ENCODE measurements around the gene CFAP61. TPM values are rescaled to one million over a fixed set of nuclear protein-coding genes. Genes with fewer than 3 reads are reported as not detected.
"Not testable (repeated sequence)": the region's sequence is repeated elsewhere in the genome, so short reads cannot be mapped to it uniquely, and the experiment has no call there.

CFAP61 gene
- total RNA-seq, result not detected in 2 replicates

DNA sequence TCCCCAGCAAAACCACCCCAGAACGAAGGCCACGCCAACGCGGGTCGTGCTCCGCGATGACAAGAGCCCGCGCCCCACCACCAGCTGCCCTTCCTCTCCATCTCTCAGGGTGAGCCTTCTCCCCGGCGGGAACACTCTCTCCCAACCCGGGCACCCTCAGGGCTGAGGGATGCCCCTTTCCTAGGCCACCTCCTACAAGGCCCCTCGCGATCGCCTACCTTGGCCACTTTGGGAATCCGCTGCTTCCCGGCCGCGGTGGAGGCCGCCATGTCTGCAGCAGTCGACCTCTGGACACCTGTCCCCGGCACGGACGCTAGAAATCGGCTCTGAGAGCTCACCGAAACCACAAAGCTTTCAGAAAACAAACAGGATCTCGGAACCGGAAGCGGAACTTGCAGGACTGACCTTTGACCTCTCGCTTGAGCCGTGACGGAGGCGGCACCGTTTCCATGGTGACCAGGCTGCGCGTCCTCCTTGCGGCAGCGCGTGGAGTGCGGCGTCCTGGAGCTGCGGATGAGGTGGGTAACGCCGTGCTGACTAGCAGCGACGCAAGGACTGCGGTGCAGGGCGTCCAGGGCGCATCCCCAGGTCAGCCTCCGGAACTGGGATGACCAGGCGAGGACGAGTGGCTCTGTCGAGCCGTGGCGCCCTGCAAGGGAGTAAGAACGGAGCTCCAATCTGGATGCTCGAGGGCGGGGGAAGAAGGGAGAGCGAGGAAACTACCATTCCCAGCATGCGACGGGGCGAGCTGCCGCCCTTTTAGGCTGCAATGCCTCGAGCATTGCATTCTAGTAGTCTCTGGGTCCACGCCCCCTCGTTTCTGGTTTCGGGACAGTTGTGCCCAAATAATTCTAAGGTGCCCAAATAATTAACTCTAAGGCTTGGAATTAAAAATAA is at the start of gene CFAP61, which contains the start of gene CRNKL1:
Gene CFAP61 (plus strand): TSS at position 459 of the 897 bp plus-strand sequence. CDS start 4,122 bp downstream, outside the sequence.
Gene CRNKL1 (minus strand): TSS at position 393 of the 897 bp plus-strand sequence. CDS start 124 bp downstream, at position 269.
- H2AFZ ChIP-seq (ENCODE audit: low read length), result peak within 1 kb of the TSS; percentile 99
- DNase-seq (ENCODE audit: insufficient read length, low spot score, missing footprints), result peak; percentile 94
- no peaks in the 10 kb centered on the region for H3K9me3 ChIP-seq (ENCODE audit: low read depth, low read length)
- H3K27ac ChIP-seq (ENCODE audit: low read depth, low read length), result peak within 1 kb of the TSS; percentile 86
- H3K27me3 ChIP-seq (ENCODE audit: insufficient read depth, low read length), result peaks cover 3% of the 10 kb centered on the region
- peaks cover 7% of the 10 kb centered on the region for H3K4me1 ChIP-seq (ENCODE audit: insufficient read depth, low read length)
- H3K36me3 ChIP-seq (ENCODE audit: insufficient read depth, low read length), result peaks cover 29% of the 10 kb centered on the region
- TF ChIP-seq CTCF (IDR thresholded peaks at IDR 0.05; ENCODE audit: extremely low read depth, low read depth, low read length), result no peak
- peak within 1 kb of the TSS; percentile 100 for H3K4me3 ChIP-seq (ENCODE audit: insufficient read depth, low read length)
- H4K20me1 ChIP-seq (ENCODE audit: insufficient read depth, low read length), result peaks cover 6% of the 10 kb centered on the region
- H3K79me2 ChIP-seq (ENCODE audit: insufficient read depth, low read length), result peaks cover 23% of the 10 kb centered on the region
- peak within 1 kb of the TSS; percentile 92 for H3K4me2 ChIP-seq (ENCODE audit: insufficient read depth, low read length)

DNA sequence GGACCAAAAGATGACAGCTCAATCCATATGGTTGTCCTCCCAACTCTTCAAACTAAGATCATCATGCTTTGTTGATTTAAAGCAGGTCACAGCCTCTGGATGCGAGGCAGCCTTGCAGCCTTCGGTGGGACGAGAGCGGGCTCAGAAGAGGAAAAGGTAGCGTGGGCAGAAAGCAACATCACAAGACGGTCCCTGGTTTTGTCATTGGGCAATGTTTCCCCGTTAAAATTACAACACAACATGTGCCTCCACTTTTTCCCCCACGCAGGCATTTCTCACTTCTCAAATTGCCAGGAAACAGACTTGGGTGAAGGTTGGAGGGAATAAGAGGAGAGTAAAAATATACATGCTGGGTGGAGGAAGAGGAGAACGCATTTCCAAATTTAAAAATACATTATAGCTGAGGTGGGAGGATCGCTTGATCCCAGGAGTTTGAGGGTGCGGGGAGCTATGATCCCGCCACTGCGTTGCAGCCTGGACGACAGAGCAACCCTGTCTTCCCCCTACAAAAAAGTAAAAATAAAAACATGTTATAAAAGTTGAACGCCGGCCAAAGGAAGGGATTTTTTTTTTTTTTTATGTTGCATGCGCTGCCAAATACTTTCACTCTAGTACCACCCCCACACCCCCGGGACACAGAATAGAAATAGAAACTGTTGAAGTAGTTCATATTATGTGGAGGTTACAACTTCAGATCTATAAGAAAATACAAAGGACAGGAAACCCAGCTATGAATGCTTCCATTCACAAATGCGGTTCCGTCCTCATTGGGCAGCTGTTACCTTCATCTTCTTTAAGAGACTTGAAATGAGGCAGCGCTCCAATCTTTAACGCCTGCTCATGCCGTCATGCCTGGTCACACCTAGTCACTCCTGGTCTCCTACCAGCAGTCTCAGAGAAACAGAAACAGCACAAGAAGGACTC is 49.0 kb upstream of the CFAP61 start:
- Histone ChIP-seq H4K20me1 (ENCODE audit: insufficient read depth, low read length) (peaks cover 18% of the 10 kb centered on the region), H3K27ac (ENCODE audit: low read depth, low read length) (peak overlapping the region; percentile 36), H2AFZ (ENCODE audit: low read length) (peak overlapping the region; percentile 2), H3K36me3 (ENCODE audit: insufficient read depth, low read length) (peaks cover 39% of the 10 kb centered on the region), H3K27me3 (ENCODE audit: insufficient read depth, low read length) (no peaks in the 10 kb centered on the region), H3K79me2 (ENCODE audit: insufficient read depth, low read length) (peaks cover 24% of the 10 kb centered on the region), H3K4me1 (ENCODE audit: insufficient read depth, low read length) (peaks cover 28% of the 10 kb centered on the region), H3K4me3 (ENCODE audit: insufficient read depth, low read length) (peak overlapping the region; percentile 60), H3K4me2 (ENCODE audit: insufficient read depth, low read length) (peak overlapping the region; percentile 63), H3K9me3 (ENCODE audit: low read depth, low read length) (no peaks in the 10 kb centered on the region)
- no peak for DNase-seq (ENCODE audit: insufficient read length, low spot score, missing footprints)
- TF ChIP-seq CTCF (IDR thresholded peaks at IDR 0.05; ENCODE audit: extremely low read depth, low read depth, low read length), result no peak

DNA sequence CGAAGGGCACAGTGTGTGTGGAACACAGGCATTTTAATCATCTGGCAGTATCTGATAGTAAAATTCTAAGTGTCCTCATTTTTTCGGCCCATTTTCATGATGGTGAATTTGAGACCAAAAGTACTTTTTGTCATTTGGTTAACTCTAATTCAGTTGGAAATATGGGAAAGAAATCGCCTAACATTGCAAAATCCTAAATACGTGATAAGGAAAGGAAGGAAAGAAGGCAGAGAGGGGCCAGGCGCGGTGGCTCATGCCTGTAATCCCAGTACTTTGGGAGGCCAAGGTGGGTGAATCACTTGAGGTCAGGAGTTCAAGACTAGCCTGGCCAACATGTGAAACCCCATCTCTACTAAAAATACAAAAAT is 48.4 kb upstream of the CFAP61 start:
- H3K27ac ChIP-seq (ENCODE audit: low read depth, low read length), result peak overlapping the region; percentile 36
- peaks cover 17% of the 10 kb centered on the region for H3K79me2 ChIP-seq (ENCODE audit: insufficient read depth, low read length)
- not testable (repeated sequence) for DNase-seq (ENCODE audit: insufficient read length, low spot score, missing footprints); H3K9me3 ChIP-seq (ENCODE audit: low read depth, low read length); H3K27me3 ChIP-seq (ENCODE audit: insufficient read depth, low read length)
- H2AFZ ChIP-seq (ENCODE audit: low read length), result peak overlapping the region; percentile 2
- peaks cover 18% of the 10 kb centered on the region for H4K20me1 ChIP-seq (ENCODE audit: insufficient read depth, low read length)
- peak overlapping the region; percentile 63 for H3K4me2 ChIP-seq (ENCODE audit: insufficient read depth, low read length)
- peak overlapping the region; percentile 60 for H3K4me3 ChIP-seq (ENCODE audit: insufficient read depth, low read length)
- peaks cover 33% of the 10 kb centered on the region for H3K36me3 ChIP-seq (ENCODE audit: insufficient read depth, low read length)
- peaks cover 28% of the 10 kb centered on the region for H3K4me1 ChIP-seq (ENCODE audit: insufficient read depth, low read length)

DNA sequence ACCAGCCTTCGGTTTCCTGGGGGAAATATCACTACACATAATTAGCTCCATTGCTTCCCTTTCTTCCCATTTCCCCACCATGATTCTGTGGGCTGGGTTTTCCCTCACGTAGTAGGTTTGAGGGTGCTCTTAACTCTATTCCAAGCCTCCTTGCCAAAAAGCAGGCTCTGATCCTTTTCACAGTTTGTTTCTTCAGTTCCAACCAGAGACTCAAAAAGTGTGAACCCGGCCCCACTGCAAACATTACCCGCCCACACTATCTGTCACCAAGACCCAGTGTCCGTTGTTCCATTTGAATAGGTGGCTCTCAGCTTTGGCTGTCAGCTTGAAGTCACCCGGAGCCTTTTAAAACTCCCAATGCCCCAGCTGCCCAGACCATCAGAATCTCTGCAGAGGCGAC is 47.0 kb upstream of the CFAP61 start:
- H3K79me2 ChIP-seq (ENCODE audit: insufficient read depth, low read length), result peaks cover 7% of the 10 kb centered on the region
- H3K4me2 ChIP-seq (ENCODE audit: insufficient read depth, low read length), result no peak overlapping the region
- H3K27ac ChIP-seq (ENCODE audit: low read depth, low read length), result no peak overlapping the region
- peaks cover 19% of the 10 kb centered on the region for H3K36me3 ChIP-seq (ENCODE audit: insufficient read depth, low read length)
- H3K27me3 ChIP-seq (ENCODE audit: insufficient read depth, low read length), result no peaks in the 10 kb centered on the region
- H3K4me3 ChIP-seq (ENCODE audit: insufficient read depth, low read length), result no peak overlapping the region
- no peaks in the 10 kb centered on the region for H3K9me3 ChIP-seq (ENCODE audit: low read depth, low read length)
- DNase-seq (ENCODE audit: insufficient read length, low spot score, missing footprints), result no peak
- peaks cover 11% of the 10 kb centered on the region for H4K20me1 ChIP-seq (ENCODE audit: insufficient read depth, low read length)
- no peak overlapping the region for H2AFZ ChIP-seq (ENCODE audit: low read length)
- no peak for TF ChIP-seq CTCF (IDR thresholded peaks at IDR 0.05; ENCODE audit: extremely low read depth, low read depth, low read length)
- H3K4me1 ChIP-seq (ENCODE audit: insufficient read depth, low read length), result peaks cover 35% of the 10 kb centered on the region

Data from osteoblast (primary cell).